Measurements from ENCODE around the gene MRPS34. TPM values are rescaled to one million over a fixed set of nuclear protein-coding genes. Genes with fewer than 3 reads are reported as not detected.

The MRPS34 gene
- total and polyA plus RNA-seq, 4 donors: 40.1 to 110 (median 100) TPM

DNA sequence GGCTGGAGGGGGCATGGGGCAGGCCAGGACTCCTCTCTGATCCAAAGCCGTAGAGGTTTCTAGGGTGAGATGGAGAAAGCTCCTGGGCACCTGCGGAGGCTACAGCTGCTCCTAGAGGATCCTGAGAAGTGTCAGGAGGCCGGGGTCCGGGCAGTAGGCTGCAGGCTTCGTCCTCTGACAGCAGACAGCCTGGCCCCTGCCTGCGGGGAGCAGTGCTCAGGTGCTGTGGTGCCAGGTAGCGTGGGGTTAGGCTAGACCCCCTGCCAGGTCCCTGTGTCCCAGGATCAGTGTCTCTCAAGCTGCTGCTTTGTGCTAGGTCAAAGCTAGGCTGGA lies 1.5 kb upstream of the MRPS34 start:
- Histone ChIP-seq H3K4me3 (no peak overlapping the region), H3K9me3 (ENCODE audit: control insufficient read depth in 4 of 4, insufficient read depth in 3 of 4, low read length in 3 of 4) (no peaks in the 10 kb centered on the region), H3K27me3 (ENCODE audit: control insufficient read depth in 3 of 3, insufficient read depth in 3 of 3, low read length in 2 of 3) (no peaks in the 10 kb centered on the region), H3K27ac (ENCODE audit: low read depth in 1 of 2, low read length in 1 of 2) (no peak overlapping the region), H3K4me1 (ENCODE audit: control insufficient read depth in 5 of 5, insufficient read depth in 5 of 5, low read length in 5 of 5) (peaks cover 0 to 28% (median 0%) of the 10 kb centered on the region in 5 donors), H3K9ac (ENCODE audit: insufficient read depth in 1 of 2, low read length in 2 of 2) (no peak overlapping the region), H3K36me3 (ENCODE audit: control insufficient read depth in 4 of 4, insufficient read depth in 4 of 4, low read length in 4 of 4) (peaks cover 4 to 32% (median 9%) of the 10 kb centered on the region in 4 donors)
- TF ChIP-seq, protein P1, sequence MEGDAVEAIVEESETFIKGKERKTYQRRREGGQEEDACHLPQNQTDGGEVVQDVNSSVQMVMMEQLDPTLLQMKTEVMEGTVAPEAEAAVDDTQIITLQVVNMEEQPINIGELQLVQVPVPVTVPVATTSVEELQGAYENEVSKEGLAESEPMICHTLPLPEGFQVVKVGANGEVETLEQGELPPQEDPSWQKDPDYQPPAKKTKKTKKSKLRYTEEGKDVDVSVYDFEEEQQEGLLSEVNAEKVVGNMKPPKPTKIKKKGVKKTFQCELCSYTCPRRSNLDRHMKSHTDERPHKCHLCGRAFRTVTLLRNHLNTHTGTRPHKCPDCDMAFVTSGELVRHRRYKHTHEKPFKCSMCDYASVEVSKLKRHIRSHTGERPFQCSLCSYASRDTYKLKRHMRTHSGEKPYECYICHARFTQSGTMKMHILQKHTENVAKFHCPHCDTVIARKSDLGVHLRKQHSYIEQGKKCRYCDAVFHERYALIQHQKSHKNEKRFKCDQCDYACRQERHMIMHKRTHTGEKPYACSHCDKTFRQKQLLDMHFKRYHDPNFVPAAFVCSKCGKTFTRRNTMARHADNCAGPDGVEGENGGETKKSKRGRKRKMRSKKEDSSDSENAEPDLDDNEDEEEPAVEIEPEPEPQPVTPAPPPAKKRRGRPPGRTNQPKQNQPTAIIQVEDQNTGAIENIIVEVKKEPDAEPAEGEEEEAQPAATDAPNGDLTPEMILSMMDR (IDR thresholded peaks at IDR 0.05; ENCODE audit: control extremely low read depth, extremely low read depth): no peak
- ATAC-seq (ENCODE audit: insufficient read depth, low FRiP score): no peak
- DNase-seq: no peak
- 89 to 94% methylated on average over 7 of the region's 7 CpGs for WGBS, 2 donors

DNA sequence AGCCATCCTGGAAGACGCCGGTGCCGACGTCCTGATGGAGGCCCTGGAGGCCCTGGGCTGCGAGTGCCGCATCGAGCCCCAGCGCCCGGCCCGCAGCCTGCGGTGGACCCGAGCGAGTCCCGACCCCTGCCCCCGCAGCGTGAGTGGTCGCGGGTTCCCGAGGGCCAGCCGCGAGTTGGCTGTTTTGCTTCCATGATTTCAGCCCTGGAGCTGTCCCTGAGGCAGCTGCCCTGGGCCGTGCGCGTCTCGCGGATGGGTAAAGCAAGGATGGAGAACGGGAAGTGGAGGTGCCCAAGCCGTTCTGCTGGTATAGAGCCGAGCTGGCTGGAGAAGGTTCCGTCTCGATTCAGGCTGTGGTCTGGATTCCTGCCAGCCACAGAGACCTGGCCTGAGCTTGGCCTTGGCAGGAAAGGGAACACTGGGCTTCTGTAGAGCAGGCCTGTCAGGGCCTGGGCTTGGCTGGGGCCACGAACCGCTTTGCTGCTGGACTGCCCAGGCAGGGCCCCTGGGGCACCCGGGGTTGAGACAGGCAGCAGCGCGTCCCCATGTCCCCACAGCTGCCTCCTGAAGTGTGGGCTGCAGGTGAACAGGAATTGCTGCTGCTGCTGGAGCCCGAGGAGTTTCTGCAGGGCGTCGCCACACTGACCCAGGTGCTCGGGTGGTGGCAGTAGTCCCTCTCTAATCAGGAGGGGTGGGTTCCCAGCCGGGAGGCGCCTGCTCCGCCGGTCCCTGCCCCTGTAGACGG lies 941 bp upstream of the MRPS34 start:
- Histone ChIP-seq H3K27ac (ENCODE audit: low read depth in 1 of 2, low read length in 1 of 2) (peak overlapping the region; percentile 90 to 94), H3K4me3 (peak overlapping the region; percentile 75), H3K4me1 (ENCODE audit: control insufficient read depth in 5 of 5, insufficient read depth in 5 of 5, low read length in 5 of 5) (peaks cover 0 to 28% (median 0%) of the 10 kb centered on the region in 5 donors), H3K36me3 (ENCODE audit: control insufficient read depth in 4 of 4, insufficient read depth in 4 of 4, low read length in 4 of 4) (peaks cover 4 to 36% (median 6%) of the 10 kb centered on the region in 4 donors), H3K9ac (ENCODE audit: insufficient read depth in 1 of 2, low read length in 2 of 2) (peak overlapping the region in 1 of 2 donors; percentile 28), H3K27me3 (ENCODE audit: control insufficient read depth in 3 of 3, insufficient read depth in 3 of 3, low read length in 2 of 3) (no peaks in the 10 kb centered on the region), H3K9me3 (ENCODE audit: control insufficient read depth in 4 of 4, insufficient read depth in 3 of 4, low read length in 3 of 4) (no peaks in the 10 kb centered on the region)
- ATAC-seq (ENCODE audit: insufficient read depth, low FRiP score): no peak
- no peak for DNase-seq
- TF ChIP-seq, protein P1 (IDR thresholded peaks at IDR 0.05; ENCODE audit: control extremely low read depth, extremely low read depth): no peak
- WGBS, 2 donors: 12 to 15% methylated on average over 41 to 45 of the region's 45 CpGs

GRCh38 chr16:1772362-1772907 lies 499 bp downstream of the MRPS34 start, which contains the start of gene EME2:
Gene EME2 (plus strand): TSS chr16:1772810. CDS start chr16:1773228, 418 bp downstream.
- ATAC-seq (ENCODE audit: insufficient read depth, low FRiP score): no peak
- WGBS, 2 donors: 1 to 2% methylated on average over 48 to 53 of the region's 53 CpGs
- H3K27me3 ChIP-seq (ENCODE audit: control insufficient read depth in 3 of 3, insufficient read depth in 3 of 3, low read length in 2 of 3): no peaks in the 10 kb centered on the region
- H3K36me3 ChIP-seq (ENCODE audit: control insufficient read depth in 4 of 4, insufficient read depth in 4 of 4, low read length in 4 of 4): peaks cover 4 to 41% (median 7%) of the 10 kb centered on the region in 4 donors
- H3K9ac ChIP-seq (ENCODE audit: insufficient read depth in 1 of 2, low read length in 2 of 2): peak within 1 kb of the TSS in 1 of 2 donors; percentile 11
- H3K27ac ChIP-seq (ENCODE audit: low read depth in 1 of 2, low read length in 1 of 2): peak within 1 kb of the TSS; percentile 90 to 94
- no peak for DNase-seq
- H3K9me3 ChIP-seq (ENCODE audit: control insufficient read depth in 4 of 4, insufficient read depth in 3 of 4, low read length in 3 of 4): no peaks in the 10 kb centered on the region
- TF ChIP-seq, protein P1 (IDR thresholded peaks at IDR 0.05; ENCODE audit: control extremely low read depth, extremely low read depth): no peak
- peaks cover 0 to 28% (median 0%) of the 10 kb centered on the region in 5 donors for H3K4me1 ChIP-seq (ENCODE audit: control insufficient read depth in 5 of 5, insufficient read depth in 5 of 5, low read length in 5 of 5)
- H3K4me3 ChIP-seq: peak within 1 kb of the TSS; percentile 95

All from lung (tissue), 12 donors.